Muscle layer of duodenum (tissue), 2 donors: Measurements from ENCODE around the gene EXOSC1.
"Not testable (repeated sequence)": the region's sequence is repeated elsewhere in the genome, so short reads cannot be mapped to it uniquely, and the experiment has no call there.

ENCODE experiments used
- H3K27ac ChIP-seq: one replicate; pipeline ENCODE4 v1.7.0; 2013; ENCODE audit warnings: mild to moderate bottlenecking, low read length
- H3K27me3 ChIP-seq: one replicate; pipeline ENCODE4 v1.7.0; 2013; ENCODE audit warnings: low read depth, mild to moderate bottlenecking, control low read depth, low read length
- H3K36me3 ChIP-seq, 2 donors: one replicate each; pipeline ENCODE4 v1.7.0; 2013; ENCODE audit warnings: low read length in 2 of 2, control low read depth in 1 of 2, mild to moderate bottlenecking in 1 of 2; ENCODE audit not compliant: insufficient read depth in 2 of 2, control insufficient read depth in 1 of 2
- H3K4me1 ChIP-seq, 2 donors: one replicate each; pipeline ENCODE4 v1.7.0; 2013; ENCODE audit warnings: low read length in 2 of 2, mild to moderate bottlenecking in 2 of 2, control low read depth in 1 of 2, moderate library complexity in 1 of 2; ENCODE audit not compliant: insufficient read depth in 2 of 2, control insufficient read depth in 1 of 2
- H3K4me3 ChIP-seq, 2 donors: one replicate each; pipeline ENCODE4 v1.7.0; 2013; ENCODE audit warnings: low read length in 2 of 2, low read depth in 1 of 2, mild to moderate bottlenecking in 1 of 2
- H3K9me3 ChIP-seq, 2 donors: one replicate each; pipeline ENCODE4 v1.7.0; 2013; ENCODE audit warnings: low read length in 2 of 2, control low read depth in 1 of 2, mild to moderate bottlenecking in 1 of 2; ENCODE audit not compliant: control insufficient read depth in 1 of 2
- donor health status: healthy.

Gene EXOSC1

GRCh38 chr10:97475936-97476594 lies 30.3 kb upstream of the EXOSC1 start:
- H3K36me3 ChIP-seq = peaks cover 52 to 84% of the 10 kb centered on the region in 2 donors
- no peak overlapping the region for H3K27ac ChIP-seq
- no peaks in the 10 kb centered on the region for H3K4me1 ChIP-seq
- no peak overlapping the region for H3K4me3 ChIP-seq
- no peaks in the 10 kb centered on the region for H3K9me3 ChIP-seq
- no peaks in the 10 kb centered on the region for H3K27me3 ChIP-seq

DNA sequence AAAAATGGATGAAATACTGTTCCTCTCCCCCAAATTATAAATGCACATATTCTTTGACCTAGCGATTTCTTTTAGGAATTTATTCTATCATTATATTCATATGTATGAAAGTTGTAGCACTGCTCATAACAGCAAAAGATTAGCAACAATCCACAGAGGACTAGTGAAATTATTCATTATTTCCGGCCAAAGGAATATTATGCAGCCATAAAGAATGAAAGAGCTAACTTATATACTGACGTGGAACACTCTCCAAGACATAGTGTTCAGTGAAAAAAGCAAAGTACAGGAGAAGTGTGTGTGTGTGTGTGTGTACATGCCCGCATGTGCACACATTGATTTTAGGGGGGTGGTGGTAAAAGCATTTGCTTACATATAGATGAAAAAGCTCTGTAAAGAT lies 29.1 kb upstream of the EXOSC1 start:
- H3K4me3 ChIP-seq = no peak overlapping the region
- H3K4me1 ChIP-seq = no peaks in the 10 kb centered on the region
- no peak overlapping the region for H3K27ac ChIP-seq
- peaks cover 54 to 82% of the 10 kb centered on the region in 2 donors for H3K36me3 ChIP-seq
- no peaks in the 10 kb centered on the region for H3K9me3 ChIP-seq
- no peaks in the 10 kb centered on the region for H3K27me3 ChIP-seq

DNA sequence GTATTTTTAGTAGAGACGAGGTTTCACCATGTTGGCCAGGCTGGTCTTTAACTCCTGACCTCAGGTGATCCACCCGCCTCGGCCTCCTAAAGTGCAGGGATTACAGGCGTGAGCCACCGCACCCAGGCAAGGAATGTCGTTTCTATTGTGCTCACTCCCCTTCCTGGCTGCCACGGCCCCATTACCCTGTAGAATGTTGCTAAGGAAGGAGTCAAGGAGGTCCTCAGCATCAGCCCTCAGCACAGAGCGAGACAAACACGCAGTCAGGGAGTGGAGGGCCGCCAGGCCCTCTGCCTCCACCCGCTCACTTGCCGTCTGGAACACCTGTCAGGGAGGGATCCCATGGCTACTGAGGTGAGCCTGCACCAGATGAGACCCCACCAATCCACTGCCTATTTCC lies 23.0 kb upstream of the EXOSC1 start:
- H3K4me1 ChIP-seq, H3K27me3 ChIP-seq, H3K4me3 ChIP-seq, H3K9me3 ChIP-seq, H3K27ac ChIP-seq: not testable (repeated sequence)
- peaks cover 53 to 84% of the 10 kb centered on the region in 2 donors for H3K36me3 ChIP-seq

GRCh38 chr10:97468162-97468561 lies 22.4 kb upstream of the EXOSC1 start:
- no peak overlapping the region for H3K27ac ChIP-seq
- no peaks in the 10 kb centered on the region for H3K9me3 ChIP-seq
- no peaks in the 10 kb centered on the region for H3K27me3 ChIP-seq
- no peaks in the 10 kb centered on the region for H3K4me1 ChIP-seq
- H3K36me3 ChIP-seq = peaks cover 55 to 82% of the 10 kb centered on the region in 2 donors
- H3K4me3 ChIP-seq = no peak overlapping the region

- H3K27me3 ChIP-seq = no peaks in the 10 kb centered on the region
- no peaks in the 10 kb centered on the region for H3K9me3 ChIP-seq
- peaks cover 68 to 83% of the 10 kb centered on the region in 2 donors for H3K36me3 ChIP-seq
- no peaks in the 10 kb centered on the region for H3K4me1 ChIP-seq
- H3K27ac ChIP-seq = no peak overlapping the region
- H3K4me3 ChIP-seq = no peak overlapping the region
Measured at GRCh38 chr10:97466755-97467154, 20.9 kb upstream of the EXOSC1 start.

DNA sequence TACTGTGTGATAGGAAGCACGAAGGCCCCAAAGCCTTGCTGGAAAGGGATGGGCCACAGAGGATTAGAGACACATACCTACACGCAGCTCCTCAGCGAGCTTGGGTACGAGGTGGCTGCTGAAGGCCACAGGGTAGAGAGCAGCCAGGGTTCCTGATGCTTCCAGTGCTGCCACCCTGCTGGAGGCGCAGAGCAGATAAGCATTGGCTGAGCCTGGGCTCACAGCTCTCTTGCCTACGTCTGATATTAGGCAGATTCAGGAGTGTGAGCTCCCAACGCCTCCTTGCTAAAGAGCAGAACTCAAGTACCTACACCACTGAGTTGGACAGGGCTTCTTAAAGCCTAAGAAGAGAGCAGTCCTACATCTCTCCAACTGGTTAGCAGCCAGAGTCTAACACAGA lies 20.2 kb upstream of the EXOSC1 start:
- Histone ChIP-seq H3K4me3 (no peak overlapping the region), H3K27ac (no peak overlapping the region), H3K4me1 (no peaks in the 10 kb centered on the region), H3K9me3 (no peaks in the 10 kb centered on the region), H3K36me3 (peaks cover 76 to 91% of the 10 kb centered on the region in 2 donors), H3K27me3 (no peaks in the 10 kb centered on the region)

DNA sequence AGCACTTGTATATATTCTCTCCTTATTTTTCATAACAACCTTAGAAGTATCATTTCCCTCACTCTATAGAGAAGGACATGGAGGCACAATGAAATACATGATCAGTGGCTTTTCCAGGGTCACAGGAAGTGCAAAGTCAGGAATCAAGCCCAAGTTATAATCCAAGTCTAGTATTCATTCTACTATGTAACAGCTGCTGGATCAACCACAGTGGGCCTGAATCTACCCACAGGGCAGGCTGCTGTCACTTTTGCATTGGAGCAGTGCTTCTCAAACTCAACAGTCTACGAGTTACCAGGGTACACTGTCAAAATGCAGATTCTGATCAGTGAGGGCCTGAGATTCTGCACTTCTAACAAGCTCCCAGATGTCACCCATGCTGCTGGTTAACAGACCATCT lies 18.4 kb upstream of the EXOSC1 start:
- no peak overlapping the region for H3K4me3 ChIP-seq
- H3K4me1 ChIP-seq = no peaks in the 10 kb centered on the region
- no peaks in the 10 kb centered on the region for H3K27me3 ChIP-seq
- H3K9me3 ChIP-seq = no peaks in the 10 kb centered on the region
- H3K36me3 ChIP-seq = peaks cover 75 to 92% of the 10 kb centered on the region in 2 donors
- H3K27ac ChIP-seq = peak overlapping the region; percentile 3

GRCh38 chr10:97463363-97464132 lies 17.7 kb upstream of the EXOSC1 start:
- no peaks in the 10 kb centered on the region for H3K4me1 ChIP-seq
- no peaks in the 10 kb centered on the region for H3K27me3 ChIP-seq
- no peak overlapping the region for H3K4me3 ChIP-seq
- peak overlapping the region; percentile 3 for H3K27ac ChIP-seq
- H3K36me3 ChIP-seq = peaks cover 77 to 92% of the 10 kb centered on the region in 2 donors
- no peaks in the 10 kb centered on the region for H3K9me3 ChIP-seq

DNA sequence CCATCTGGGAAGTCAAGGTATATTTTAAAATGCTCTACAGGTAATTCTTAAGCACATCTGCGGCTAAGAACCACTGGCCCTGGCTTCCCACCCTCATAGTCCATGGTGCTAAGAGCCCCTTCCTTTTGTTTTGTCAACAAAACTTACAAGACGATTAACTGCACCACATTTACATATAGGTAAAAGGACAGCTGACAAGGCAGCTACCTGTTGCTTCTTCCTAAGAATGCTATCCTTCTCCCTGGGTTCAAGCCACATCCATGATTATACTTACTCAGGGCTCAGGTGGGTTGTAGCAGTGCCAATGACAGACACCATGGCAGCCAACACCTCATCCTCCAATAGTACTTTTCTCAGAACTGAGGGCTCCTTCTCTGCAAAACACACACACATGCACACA lies 16.5 kb upstream of the EXOSC1 start:
- no peak overlapping the region for H3K27ac ChIP-seq
- H3K9me3 ChIP-seq = no peaks in the 10 kb centered on the region
- peaks cover 76 to 86% of the 10 kb centered on the region in 2 donors for H3K36me3 ChIP-seq
- H3K27me3 ChIP-seq = no peaks in the 10 kb centered on the region
- no peak overlapping the region for H3K4me3 ChIP-seq
- no peaks in the 10 kb centered on the region for H3K4me1 ChIP-seq

GRCh38 chr10:97459933-97460332 lies 14.1 kb upstream of the EXOSC1 start:
- Histone ChIP-seq H3K4me1 (peaks cover 0 to 2% of the 10 kb centered on the region in 2 donors), H3K36me3 (peaks cover 71 to 85% of the 10 kb centered on the region in 2 donors), H3K27ac (no peak overlapping the region), H3K9me3 (no peaks in the 10 kb centered on the region), H3K4me3 (no peak overlapping the region), H3K27me3 (no peaks in the 10 kb centered on the region)

- H3K36me3 ChIP-seq = peaks cover 66 to 81% of the 10 kb centered on the region in 2 donors
- H3K27me3 ChIP-seq = no peaks in the 10 kb centered on the region
- peaks cover 0 to 8% of the 10 kb centered on the region in 2 donors for H3K4me1 ChIP-seq
- no peak overlapping the region for H3K4me3 ChIP-seq
- no peak overlapping the region for H3K27ac ChIP-seq
- H3K9me3 ChIP-seq = no peaks in the 10 kb centered on the region
Measured at GRCh38 chr10:97459111-97459510, 13.3 kb upstream of the EXOSC1 start.
